ENCODE data around the gene KHK.
A peak's percentile ranks its signal among the peaks of the same experiment; 100 is the strongest.
"Not testable (repeated sequence)": the region's sequence is repeated elsewhere in the genome, so short reads cannot be mapped to it uniquely, and the experiment has no call there.

The KHK gene

GRCh38 chr2:27097341-27097740, 10.8 kb downstream of the KHK start:
- no peak for DNase-seq

DNA sequence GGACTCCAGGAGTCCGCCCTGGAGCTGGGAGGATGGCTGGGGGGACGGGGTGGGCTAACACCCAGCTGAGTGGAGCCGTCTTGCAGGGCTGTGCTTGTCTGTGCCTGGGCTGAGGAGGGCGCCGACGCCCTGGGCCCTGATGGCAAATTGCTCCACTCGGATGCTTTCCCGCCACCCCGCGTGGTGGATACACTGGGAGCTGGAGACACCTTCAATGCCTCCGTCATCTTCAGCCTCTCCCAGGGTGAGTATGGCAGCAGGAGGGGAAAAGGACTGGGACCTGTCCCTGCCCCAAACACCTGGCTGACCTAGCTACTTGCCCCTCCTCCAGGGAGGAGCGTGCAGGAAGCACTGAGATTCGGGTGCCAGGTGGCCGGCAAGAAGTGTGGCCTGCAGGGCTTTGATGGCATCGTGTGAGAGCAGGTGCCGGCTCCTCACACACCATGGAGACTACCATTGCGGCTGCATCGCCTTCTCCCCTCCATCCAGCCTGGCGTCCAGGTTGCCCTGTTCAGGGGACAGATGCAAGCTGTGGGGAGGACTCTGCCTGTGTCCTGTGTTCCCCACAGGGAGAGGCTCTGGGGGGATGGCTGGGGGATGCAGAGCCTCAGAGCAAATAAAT, 12.9 kb downstream of the KHK start:
- no peak for DNase-seq

GRCh38 chr2:27100036-27100435, 13.5 kb downstream of the KHK start:
- DNase-seq = no peak

DNA sequence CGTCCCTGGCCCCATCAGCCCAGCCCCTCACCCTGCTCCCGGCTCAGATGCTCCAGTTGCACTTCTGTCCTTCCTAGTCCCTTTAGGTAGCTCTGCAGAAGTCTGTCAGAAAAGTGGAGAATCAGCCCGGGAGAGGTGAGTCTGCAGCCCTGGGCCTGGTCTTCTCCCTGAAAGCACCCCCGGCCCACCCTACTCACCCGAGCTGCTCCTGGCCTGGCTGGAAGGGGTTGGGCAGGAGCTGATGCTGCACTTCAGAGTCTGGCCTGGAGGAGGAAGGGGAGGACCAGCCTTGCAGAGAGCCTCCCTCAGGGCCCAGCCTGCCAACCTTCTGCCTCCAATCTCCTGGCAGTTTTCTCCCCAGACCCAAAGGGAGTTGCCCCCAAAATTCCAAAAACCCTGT, 15.8 kb downstream of the KHK start:
- DNase-seq = no peak

DNA sequence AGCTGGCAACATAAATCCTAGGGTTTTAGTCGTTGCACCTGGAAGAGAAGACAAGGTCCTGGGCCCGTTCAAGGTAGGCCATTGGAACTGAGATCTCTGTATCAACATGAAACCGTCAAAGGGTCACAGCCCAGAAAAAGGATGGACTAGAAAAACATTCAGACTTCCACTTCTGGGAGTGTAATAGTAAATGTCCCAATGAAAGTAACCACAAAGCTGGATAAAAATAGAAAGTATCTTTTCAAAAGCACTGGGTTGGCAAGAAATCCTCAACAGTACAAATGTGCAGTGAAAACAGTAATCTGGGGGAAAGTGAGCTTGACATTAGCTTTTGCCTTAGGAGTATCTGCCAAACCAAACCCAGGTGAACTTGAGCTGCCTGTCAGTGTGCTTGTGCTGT, 19.4 kb downstream of the KHK start:
- DNase-seq = no peak

DNA sequence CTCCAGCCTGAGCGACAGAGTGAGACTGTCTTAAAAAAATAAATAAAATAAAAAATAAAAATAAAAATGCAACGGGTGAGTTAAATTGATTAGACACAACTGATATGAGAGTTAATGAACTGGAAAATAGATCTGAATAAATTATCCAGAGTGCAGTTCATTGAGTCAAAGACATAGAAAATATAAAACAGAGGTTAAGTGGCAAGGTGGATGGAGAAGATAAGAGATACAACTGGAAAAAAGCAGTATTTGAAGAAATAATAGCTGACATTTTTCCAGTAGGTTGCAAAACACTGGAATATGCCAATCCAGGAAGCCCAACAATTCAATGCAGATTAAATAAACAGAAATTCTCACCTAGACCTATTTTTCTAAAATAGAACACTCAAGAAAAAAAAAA, 21.6 kb downstream of the KHK start:
- no peak for DNase-seq

GRCh38 chr2:27109083-27109482, 22.5 kb downstream of the KHK start:
- no peak for DNase-seq

GRCh38 chr2:27110603-27111352, 24.2 kb downstream of the KHK start:
- DNase-seq = not testable (repeated sequence)

- DNase-seq = not testable (repeated sequence)
Measured at GRCh38 chr2:27111392-27112078, 25.0 kb downstream of the KHK start.

DNA sequence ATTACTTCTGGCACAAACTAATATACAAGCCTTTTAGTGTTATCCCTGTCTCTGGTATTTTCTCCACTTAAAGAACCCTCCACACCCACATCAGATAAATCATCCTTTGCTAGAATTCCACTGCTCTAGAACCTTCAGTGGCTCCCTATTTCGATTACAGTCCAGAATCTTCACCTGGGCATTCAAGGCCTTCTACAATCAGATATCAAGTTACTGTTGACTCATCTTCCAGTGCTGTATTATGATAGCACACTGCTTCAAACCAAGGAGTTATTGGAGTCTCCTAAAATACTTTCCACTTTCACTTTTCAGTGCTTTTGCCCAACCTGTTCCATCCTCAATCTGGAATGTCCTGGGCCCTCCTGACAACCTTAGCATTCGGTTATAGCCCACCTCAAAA, 28.9 kb downstream of the KHK start:
- no peak for DNase-seq

GRCh38 chr2:27117995-27118524, 31.5 kb downstream of the KHK start:
- no peak for DNase-seq

DNA sequence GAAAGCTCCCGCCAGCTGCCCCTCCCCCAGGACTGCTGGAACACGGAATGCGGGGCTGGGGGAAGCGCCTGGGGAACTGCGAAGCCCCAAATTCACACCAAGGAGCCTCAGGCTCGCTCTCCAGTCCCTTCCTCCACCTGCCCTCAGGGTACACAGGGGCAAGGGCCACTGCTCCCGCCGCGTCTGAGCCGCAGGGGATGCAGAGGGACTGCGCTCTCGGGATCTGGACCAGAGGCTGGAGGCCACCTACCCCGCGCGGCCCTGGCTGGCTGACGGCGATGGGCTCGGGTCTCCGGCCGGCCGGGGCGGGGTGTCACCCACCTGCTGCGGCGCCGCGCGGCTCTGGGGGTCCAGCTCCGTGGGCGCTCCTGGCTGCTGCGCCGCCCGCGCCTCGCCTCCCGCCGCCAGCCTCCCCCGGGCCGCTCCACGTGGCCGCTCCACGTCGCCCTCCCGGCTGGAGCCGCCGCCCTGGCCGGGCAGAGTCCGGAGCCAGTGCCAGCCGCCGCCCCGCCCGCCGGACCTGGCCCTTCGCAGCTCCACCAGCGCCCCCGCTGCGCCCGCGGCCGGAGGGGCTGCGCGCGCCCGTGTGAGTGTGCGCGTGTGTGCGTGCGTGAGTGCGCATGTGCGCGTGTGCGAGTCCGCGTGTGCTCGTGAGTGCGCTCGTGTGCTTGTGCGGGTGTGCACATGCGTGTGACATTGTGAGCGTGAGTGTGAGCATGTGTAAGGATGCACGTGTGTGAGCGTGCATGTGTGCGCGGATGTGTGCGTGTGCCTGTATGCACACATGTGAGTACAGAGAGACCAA, 32.2 kb downstream of the KHK start, which contains the start of gene CGREF1:
Gene CGREF1, minus strand, starts transcription at position 604 of the 805 bp plus-strand sequence. CDS start 14,762 bp downstream, outside the sequence.
- no peak for DNase-seq

DNA sequence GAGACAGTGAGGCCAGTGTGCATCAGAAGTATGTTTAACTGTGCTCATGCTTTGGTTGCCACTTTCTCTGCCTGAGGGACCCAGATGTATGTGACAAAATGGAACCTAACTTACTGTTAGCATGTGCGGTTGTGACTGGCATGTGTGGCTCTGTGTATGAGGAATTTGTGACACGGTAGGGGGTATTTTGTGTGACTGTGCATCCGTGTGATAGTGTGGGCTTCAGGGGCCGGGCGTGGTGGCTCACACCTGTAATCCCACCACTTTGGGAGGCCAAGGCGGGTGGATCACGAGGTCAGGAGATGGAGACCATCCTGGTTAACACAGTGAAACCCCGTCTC, 32.7 kb downstream of the KHK start:
- not testable (repeated sequence) for DNase-seq

GRCh38 chr2:27121906-27122305, 35.3 kb downstream of the KHK start:
- DNase-seq = no peak

DNA sequence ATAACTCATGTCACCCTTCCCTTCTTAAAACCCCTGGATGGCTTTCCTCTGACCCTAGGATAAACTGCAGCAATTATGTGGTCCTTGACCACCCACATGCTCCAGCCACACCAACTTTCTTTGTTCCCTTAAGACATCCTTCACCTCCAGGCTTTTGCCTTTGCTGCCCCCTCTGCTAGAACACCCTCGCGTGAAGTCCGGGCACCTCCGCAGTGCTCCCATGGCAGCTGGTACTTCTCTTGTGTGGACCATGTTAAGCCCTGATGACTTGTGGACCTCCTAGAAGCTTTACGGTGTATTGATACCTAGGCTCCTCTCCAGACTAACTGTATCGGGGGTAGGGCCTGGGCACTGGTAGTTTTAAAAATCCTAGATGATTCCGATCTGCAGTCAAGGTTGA, 36.2 kb downstream of the KHK start:
- no peak for DNase-seq

- peak in 1 of 2 experiments; percentile 8 for DNase-seq
Measured at GRCh38 chr2:27123302-27124150, 37.0 kb downstream of the KHK start, which contains the start of gene ABHD1. ABHD1 (plus strand) TSS chr2:27123815; CDS start chr2:27123949, 134 bp downstream.

DNA sequence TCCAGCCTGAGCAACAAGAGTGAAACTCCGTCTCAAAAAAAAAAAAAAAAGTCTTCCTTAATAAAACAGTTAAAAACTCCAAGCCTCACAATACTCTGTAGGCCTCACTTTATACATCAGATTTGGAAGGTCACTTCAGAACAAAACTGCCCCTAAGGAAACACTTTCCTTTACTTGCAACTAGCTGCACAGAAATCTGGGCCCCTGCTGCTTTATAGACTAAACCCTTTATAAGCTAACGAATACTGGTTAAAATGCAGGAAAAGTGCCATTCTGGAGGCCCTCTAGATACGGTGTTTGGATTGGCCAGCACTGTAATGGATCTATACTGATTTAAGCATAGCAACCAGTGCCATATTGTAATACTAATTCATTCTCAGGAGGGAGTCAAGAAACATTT, 38.5 kb downstream of the KHK start:
- no peak for DNase-seq

GRCh38 chr2:27126252-27126710, 39.7 kb downstream of the KHK start:
- DNase-seq = no peak

- no peak for DNase-seq
Measured at GRCh38 chr2:27127883-27128667, 41.5 kb downstream of the KHK start.

DNA sequence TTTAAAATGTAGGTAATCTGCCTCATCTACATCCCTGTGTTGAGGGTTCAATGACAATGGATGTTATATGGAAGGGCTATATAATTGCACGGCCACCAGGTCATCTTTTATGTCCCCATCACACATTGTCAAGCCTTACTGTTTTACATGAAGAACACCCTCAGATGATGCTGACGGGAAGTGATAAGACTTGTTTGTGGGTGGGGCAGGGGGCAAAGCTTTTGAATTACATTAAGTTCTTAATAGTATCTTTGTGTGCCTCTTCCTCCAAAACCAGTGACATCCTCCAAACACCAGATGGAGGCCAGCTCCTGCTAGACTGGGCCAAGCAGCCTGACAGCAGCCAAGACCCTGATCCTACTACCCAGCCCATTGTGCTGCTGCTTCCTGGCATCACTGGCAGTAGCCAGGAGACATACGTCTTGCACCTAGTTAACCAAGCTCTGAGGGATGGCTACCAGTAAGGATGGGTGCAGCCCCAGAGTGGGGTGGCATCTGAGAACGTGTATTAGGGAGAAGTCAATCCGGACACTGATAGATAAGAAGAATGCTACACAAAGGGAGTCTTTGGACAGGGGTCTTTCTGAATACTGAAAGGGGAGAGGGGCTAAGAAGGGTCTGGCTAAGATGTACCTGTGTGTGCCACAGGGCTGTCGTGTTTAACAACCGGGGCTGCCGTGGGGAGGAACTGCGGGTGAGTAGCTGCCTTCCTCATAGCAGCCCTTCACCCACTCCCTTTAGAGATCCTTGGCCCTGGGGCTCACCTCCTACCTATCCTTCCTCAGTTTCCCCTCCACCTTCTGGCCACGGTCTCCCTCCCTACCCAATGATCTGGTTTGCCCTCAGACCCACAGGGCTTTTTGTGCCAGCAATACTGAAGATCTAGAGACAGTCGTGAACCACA, 42.3 kb downstream of the KHK start:
- no peak for DNase-seq
